Dedifferentiated amniotic fluid mesenchymal stem cell (primary cell): ENCODE measurements around the gene HFM1.
"Not testable (repeated sequence)": the region's sequence is repeated elsewhere in the genome, so short reads cannot be mapped to it uniquely, and the experiment has no call there.

Experiments
- DNase-seq: peaks from one replicate; pipeline ENCODE4 v3.0.0-alpha.2; 2016; ENCODE audit errors: extremely low spot score

HFM1 gene

DNA sequence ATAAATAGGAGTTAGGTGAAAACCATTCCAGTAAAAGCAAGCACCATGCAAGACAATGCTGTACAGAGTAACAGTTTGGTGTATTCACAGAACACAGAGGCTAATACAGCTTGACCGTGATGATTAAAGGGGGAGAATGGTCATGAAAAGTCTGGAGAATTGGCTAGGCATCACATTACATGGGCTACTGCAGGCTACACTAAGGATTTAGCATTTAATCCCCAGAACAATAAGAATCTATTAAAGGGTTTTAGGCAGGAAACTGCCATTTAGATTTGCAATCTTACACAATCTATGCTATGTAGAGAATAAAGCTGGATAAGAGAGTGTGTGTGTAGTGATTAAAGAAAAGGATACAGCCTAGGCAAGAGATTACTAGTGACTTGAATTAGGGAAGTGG lies 30.6 kb downstream of the HFM1 start:
- DNase-seq = no peak

DNA sequence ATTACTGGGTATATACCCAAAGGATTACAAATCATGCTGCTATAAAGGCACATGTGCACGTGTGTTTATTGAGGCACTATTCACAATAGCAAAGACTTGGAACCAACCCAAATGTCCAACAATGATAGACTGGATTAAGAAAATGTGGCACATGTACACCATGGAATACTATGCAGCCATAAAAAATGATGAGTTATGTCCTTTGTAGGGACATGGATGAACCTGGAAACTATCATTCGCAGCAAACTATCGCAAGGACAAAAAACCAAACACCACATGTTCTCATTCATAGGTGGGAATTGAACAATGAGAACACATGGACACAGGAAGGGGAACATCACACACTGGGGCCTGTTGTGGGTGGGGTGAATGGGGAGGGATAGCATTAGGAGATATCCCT lies 32.4 kb downstream of the HFM1 start:
- DNase-seq = not testable (repeated sequence)

DNA sequence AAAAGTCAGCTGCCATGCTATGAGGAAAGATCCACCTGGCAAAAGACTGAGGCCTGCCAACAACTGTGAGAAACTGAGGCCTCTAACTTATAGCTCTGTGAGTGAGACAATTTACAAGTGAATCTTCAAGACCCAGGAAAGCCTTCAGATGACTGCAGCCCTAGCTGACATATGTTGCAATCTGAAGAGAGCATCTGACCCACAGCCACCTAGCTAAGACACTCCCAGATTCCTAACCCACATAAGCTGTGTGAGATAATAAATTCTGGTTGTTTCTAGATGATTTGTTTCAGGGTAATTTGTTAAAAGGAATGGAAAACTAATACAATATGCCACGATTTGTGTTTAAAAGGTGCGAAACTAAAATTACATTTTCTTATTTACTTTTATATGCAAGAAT lies 55.1 kb downstream of the HFM1 start:
- no peak for DNase-seq

DNA sequence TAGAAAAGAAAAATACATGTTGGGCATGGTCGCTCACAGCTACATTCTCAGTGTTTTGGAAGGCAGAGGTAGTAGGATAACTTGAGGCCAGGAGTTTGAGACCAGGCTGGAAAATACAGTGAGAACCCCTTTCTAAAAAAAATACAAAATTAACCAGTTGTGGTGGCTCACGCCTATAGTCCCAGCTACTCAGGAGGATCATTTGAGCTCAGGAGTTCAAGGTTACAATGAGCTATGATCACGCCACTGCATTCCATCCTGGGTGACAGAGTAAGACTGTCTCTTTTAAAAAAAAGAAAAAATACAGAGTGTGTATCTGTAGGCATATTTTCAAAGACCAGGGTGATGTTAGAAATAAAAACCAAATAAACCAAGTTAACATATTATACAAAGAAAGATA lies 57.8 kb downstream of the HFM1 start:
- no peak for DNase-seq

DNA sequence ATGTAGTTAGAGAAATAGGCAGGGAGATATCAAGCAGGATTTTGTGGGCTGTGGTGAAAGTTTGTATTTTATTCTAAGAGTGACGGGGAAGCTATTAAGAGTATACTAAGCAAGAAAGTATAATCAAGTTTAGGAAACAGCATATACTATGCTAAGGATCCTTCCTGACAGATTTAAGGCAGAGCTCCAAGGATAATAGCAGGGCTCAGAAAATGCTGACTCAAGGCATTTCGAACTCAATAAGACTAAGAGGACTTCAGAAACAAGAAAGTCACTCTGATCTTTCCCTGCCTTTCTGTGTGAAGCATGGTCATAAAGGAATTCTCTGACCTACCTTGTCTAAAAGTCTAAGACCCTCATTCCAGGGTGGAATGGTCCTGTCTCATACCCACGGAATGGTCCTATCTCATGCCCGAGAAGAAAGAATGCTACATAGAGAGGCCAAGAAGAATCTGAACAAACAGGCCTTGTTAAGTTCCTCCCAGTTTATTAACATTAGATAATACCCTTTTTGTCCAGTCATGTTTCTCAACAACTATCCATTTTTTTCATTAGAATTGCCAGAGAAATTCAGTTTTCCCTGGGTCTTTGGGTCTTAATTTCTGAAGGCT lies 59.1 kb downstream of the HFM1 start:
- DNase-seq = no peak

DNA sequence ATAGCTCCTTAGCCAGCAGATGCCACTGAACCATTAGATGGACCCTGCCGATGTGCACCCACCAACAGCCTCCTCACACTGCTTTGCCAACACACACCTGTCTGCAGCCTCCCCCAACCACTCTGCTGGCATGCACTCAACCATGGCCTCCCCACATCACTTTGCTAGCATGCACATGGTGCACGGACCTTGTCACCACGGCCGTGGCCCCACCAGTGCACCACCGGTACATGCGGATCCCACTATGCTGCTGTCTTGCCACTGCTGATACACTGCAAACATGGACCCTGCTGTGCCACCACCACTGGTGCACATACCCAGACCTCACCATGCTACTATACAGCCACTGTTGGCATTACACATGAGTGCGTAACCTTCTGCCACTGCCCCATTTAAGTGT lies 66.1 kb downstream of the HFM1 start:
- no peak for DNase-seq

DNA sequence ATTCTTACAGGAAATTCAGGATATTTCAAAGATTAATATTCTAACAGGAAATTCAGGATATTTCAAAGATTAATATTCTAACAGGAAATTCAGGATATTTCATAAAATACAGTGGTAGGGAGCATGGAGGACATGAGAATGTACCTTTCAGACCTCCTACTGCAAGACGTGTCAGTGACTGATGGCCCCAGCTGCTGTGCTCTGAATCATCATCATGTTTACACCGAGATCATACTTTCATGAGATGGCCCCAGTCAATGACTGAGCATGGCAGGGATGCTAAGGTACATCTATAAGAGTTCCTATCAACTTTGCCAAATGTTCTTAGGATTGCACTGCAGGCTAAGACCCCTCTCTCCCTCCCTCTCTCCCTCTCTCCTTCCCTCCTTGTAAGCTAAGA lies 69.0 kb downstream of the HFM1 start:
- no peak for DNase-seq

DNA sequence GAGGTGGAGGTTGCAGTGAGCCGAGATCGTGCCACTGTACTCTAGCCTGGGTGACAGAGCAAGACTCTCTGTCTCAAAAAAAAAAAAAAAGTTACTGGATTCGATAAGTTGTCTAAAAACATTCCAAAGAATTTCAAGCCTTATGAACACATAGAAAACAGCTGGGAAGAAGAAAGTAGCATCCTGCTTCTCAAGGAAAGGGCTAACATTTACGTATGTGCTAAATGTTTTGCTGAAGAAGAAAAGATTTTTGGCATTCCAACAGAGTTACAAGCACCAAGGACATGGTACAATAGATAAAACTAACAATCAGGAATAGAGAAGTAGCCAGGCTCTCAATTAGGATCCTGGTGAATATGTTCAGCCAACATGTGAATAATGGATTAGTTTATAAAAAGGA lies 69.8 kb downstream of the HFM1 start:
- no peak for DNase-seq

DNA sequence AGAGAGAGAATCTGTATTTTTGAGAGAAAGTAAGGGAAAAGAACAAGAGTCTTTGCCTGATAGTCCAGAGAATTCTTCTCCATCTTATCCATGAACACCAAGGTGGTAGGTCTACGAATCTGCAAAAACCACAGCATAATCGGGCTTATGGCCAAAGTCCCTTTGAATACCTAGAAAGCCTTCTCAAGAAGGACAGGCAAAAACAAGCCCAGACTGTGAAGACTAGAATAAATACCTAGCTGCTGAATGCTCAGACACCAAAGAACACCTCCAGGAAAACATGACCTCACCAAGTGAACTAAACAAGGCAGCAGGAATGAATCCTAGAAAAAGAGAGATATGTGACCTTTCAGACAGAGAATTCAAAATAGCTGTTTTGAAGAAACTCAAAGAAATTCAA lies 79.2 kb downstream of the HFM1 start:
- DNase-seq = no peak

DNA sequence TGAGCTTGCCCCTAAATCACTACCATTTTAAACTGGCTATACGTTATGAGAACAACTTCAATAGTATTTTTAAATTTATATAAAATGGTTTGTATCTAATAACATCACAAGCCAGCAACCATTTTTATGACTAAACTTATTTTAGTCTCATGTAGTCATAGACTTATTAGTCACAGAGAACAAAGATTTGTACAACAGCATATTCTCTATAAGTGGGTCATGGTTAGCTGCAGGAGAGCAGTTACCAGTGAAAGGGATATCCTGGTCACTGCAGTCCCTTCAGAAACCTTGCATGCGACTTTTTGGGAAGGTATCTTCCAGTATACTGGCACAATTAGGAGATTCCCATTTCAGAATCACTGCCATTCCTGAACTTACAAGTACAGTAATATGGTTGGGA lies 90.0 kb downstream of the HFM1 start:
- no peak for DNase-seq

DNA sequence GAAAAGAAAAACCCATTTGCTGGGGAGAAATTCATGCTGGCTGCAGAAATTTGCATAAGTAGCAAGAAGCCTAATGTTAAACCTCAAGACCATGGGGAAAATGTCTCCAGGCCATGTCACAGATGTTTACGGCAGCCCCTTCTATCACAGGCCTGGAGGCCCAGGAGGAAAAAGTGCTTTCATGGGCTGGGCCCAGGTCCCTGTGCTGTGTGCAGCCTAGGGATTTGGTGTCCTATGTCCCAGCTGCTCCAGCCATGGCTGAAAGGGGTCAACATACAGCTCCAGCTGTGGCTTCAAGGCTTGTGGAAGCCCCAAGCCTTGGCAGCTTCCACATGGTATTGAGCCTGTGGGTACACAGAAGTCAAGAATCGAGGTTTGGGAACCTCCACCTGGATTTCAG lies 93.0 kb downstream of the HFM1 start:
- DNase-seq = no peak

DNA sequence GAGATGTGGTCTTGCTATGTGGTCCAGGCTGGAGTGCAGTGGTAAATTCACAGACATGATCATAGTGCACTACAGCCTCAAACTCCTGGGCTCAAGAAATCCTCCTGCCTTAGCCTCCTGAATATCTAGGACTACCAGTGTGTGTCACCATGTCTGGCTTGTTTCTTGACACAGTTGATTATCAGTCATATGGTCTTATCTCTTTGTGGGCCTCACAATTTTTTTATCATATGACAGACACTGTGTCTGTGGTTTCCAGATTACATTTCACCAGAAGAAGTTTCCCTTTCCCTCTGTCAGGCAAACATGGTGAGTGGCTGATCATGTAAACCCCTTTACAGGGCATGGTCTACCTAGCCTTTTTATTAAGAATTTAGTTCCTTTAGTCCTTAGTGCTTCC lies 96.1 kb downstream of the HFM1 start:
- no peak for DNase-seq

DNA sequence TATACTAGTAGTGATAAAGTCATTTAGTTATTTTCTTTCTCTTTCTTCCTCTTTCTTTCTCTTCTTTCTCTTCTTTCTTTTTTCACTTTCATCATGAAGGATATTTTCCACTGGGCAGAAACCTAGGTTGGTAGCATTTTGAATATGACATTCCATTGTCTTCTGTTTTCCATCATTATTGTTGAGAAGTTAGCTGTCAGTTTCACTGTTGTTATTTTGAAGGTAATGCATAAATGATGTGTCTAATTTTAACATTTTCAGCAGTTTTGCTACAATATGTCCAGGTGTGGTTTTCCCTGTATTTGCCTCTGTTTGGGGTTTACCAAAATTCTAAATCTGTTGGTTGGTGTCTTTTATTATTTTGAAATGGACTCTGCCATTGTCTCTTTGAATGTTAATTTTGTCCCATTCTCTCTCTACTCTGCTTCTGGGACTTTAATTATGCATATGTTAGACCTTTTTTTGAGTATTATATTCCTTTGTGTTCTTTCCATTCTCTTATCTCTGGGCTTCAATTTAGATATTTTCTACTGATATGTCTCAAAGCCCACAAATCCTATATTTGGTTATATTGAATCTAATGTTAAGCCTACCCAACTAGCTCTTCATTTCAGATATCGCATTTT lies 96.7 kb downstream of the HFM1 start:
- DNase-seq = no peak

DNA sequence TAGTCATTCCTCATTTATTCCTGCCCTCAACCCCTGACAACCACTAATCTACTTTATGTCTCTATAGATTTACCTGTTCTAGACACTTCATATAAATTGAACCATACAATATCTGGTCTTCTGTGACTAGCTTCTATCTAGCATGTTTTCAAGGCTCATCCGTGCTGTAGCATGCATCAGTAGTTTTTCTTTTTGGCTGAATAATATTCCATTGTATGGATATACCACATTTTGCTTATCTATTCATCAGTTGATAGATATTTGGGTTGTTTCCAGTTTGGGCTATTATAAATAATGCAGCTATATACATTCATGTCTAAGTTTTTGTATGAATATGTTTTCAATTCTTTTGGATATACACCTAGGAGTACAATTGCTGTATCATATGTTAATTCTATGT lies 101.5 kb downstream of the HFM1 start:
- DNase-seq = no peak

DNA sequence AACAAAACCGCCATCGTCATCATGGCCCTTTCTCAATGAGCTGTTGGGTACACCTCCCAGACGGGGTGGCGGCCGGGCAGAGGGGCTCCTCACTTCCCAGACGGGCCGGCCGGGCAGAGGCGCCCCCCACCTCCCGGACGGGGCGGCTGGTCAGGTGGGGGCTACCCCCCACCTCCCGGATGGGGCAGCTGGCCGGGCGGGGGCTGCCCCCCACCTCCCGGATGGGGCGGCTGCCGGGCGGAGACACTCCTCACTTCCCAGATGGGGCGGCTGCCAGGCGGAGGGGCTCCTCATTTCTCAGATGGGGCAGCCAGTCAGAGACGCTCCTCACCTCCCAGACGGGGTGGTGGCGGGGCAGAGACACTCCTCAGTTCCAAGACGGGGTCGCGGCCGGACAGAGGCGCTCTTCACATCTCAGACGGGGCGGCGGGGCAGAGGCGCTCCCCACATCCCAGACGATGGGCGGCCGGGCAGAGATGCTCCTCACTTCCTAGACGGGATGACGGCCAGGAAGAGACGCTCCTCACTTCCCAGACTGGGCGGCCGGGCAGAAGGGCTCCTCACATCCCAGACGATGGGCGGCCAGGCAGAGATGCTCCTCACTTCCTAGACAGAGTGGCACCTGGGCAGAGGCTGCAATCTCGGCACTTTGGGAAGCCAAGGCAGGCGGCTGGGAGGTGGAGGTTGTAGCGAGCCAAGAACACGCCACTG lies 115.6 kb downstream of the HFM1 start:
- not testable (repeated sequence) for DNase-seq

DNA sequence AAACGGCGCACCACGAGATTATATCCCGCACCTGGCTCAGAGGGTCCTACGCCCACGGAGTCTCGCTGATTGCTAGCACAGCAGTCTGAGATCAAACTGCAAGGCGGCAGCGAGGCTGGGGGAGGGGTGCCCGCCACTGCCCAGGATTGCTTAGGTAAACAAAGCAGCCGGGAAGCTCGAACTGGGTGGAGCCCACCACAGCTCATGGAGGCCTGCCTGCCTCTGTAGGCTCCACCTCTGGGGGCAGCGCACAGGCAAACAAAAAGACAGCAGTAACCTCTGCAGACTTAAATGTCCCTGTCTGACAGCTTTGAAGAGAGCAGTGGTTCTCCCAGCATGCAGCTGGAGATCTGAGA lies 117.7 kb downstream of the HFM1 start:
- DNase-seq = not testable (repeated sequence)

DNA sequence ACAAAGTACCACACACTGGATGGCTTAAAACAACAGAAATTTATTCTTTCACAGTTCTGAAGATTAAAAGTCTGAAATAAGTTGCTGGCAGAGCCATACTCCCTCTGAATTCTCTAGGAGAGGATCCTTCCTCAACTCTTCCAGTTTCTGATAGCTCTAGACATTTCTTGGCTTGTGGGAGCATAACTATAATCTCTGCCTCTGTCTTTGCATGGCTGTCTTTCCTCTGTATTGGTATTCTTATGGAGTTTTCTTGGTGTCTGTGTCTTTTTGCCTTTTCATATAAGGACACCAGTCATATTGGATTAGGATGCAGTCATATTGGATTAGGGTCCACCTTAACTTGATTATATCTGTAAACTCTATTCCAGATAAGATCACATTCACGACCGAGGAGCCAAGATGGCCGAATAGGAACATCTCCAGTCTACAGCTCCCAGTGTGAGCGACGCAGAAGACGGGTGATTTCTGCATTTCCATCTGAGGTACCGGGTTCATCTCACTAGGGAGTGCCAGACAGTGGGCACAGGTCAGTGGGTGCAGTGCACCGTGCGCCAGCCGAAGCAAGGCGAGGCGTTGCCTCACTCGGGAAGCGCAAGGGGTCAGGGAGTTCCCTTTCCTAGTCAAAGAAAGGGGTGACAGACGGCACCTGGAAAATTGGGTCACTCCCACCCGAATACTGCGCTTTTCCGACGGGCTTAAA lies 118.2 kb downstream of the HFM1 start:
- not testable (repeated sequence) for DNase-seq

DNA sequence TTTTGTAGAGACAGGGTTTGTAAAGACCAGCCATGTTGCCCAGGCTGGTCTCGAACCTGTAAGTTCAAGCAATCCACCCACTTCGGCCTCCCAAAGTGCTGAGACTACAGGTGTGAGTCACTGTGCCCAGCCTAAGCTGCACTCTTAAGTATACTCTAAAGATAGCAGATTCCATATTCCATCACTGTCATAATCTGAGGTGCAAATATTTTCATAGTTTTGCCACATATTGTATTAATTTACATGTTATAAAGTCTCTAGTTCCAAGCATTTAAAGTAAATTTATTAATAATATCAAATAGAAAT lies 121.3 kb downstream of the HFM1 start:
- no peak for DNase-seq

DNA sequence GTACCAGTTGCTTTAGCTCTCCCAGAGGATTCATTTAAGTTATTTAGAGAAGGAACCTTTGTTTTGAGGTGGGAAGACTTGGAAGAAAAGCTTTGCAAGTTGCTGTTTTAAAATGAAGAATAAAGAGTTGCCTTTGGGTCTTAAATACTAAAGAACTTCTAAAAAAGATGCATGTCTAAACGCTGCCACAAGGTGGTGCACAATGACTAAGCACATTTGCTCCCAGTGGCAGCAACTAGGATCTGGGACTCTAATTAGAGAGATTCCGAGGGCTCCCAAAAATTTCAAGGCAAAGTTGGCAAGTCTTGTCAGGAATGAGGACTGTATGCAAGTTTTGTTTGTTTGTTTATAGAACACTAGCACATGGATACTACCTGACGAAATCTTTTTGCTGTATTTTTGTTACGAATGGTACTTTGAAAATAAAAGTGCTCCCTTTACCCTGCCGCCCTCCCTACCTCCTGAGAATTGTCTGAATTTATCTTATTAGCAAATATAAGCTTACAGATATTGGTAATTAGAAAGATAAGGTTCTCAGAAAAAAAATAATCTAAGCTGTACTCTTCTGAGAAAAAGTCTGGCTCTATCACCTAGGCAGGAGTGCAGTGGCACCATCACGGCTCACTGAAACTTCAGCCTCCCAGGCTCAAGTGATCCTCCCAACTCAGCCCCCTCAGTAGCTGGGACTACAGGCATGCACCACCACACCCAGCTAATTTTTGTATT lies 121.8 kb downstream of the HFM1 start:
- DNase-seq = peak; percentile 85

DNA sequence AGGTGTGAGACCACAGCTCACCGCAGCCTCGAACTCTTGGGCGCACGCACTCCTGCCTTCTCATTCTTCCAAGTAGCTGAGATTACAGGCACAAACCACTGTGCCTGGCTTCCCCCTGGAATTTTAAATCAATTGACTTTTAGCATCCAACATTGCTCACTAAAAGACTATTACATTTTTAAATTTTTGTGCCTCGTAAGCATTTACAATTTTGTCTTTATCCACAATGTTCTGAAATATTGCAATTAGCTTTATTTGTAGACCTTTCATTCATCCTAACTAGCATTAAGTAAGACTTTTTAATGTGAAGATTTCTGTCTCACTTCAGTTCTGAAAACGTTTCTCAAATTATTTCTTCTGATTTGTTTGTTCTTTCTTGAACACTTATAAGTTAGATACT lies 122.9 kb downstream of the HFM1 start:
- no peak for DNase-seq

DNA sequence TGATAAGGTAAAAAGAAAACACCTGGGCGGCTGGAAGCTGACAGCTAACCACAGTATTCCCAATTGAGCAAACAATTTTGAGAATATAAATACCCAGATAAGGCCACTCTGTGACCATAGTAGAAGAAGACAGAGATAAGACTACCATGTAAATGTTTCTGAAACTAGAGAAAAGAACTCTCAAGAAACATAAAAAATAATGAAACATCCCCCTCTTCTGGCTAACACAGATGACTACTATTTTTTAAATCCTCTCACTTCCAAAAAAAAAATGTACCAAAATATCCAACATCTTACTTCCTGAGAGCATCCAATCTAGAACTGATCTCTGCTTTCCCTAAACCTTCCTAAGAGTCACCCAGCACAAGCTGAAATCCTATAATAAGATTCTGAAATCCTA lies 125.9 kb downstream of the HFM1 start:
- peak; percentile 16 for DNase-seq

DNA sequence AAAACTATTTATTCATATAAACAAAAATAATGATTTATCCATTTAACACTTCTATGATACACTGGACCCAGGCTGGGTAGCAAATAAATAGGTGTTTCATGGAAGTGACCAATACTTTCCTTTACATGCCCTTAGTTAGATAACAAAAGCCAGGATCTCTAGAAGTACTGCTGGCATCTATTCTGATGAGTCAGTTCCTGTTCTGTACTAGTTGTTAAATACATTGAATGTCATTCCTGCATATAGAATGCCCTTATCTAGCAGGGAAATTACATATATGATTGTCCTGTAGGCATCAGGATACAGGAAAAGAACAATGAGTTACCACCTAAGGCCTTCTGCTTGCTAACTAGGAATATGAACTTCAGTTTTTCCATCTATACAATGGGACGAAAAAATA lies 130.8 kb downstream of the HFM1 start:
- no peak for DNase-seq
